ENCODE data around the gene SCN3A.

Gene SCN3A

DNA sequence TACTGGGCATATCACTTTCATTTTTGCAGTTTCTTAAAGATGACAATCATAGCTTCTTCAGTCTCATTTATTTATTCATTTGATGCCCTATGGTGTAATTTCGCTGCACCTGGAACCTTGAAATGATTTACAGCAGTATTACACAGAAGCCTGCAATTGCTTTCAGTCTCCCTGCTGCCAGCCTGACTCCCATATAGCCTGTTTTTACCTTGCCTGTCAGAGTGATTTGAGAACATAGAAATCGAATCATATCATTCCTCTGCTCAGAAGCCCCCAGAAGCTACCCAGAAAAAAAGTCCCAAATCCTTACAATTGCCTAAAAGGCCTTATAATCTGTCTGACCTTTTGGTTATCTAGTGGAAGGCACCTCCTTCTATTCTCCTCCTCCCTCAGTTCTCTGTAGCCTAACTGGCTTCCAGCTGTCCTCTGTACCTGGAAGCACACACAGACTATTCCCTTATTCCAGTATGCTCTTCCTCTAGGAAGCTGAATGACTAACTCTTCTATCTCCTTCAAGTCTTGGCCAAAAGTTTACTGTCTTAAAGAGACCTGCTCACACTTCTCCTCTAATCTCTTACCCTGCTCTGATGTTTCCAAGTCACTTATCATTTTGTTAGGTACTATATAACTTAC is 12.6 kb downstream of the SCN3A start:
- DNase-seq, result no peak

DNA sequence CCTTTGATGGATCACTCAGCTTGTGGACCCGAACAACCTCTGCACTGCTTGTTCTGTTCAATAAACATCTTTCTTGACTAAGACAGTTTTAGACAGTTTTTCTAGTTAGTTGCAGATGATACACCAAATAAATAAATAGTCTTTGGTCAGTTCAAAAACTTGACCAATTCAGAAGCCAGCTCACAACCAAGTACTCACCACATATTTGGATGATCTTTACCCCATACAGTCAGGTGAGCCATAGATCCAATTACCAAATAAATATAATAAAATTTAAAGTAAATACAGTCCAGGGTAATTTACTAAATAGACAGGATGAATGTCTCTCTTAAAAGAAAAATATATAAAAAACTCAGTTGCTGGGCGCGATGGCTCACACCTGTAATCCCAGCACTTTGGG is 18.2 kb downstream of the SCN3A start:
- DNase-seq, result no peak

DNA sequence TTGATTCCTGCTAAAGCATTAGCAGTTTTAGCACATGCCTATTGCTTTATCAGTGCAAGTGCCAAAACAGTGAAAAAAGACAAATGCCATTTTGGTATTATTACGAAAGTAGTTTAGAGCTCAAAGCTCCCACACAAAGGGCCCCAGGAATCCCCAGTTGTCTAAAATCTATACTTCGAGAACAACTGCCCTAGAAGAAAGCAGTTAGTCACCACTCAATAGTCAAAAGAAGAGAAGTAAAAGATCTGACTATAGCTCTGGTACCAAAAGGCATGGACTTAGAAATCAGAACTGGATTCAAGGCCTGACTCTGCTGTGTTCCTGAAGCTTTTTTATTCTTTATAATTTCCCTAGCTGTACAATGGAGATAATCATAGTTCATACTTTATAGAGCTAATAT is 21.8 kb downstream of the SCN3A start:
- DNase-seq, result no peak

DNA sequence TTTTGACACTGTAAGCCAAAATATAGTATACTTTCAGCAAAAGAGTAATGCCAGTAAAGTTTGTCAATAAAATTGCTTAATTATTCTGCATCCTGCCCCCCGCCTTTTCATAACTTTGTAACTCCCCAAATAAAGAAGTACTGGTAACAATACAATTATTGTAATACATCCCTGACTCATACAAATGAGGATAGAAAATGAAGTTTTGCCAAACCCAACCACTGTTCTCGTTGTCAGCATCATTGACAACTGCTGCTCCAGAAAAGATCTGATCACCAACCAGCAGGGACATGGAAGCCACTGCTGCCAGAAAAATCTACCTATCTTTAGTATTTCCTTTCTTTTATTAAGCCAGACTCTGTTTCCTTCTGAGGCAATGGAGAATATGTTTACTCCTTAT is 27.1 kb downstream of the SCN3A start:
- DNase-seq, result no peak

DNA sequence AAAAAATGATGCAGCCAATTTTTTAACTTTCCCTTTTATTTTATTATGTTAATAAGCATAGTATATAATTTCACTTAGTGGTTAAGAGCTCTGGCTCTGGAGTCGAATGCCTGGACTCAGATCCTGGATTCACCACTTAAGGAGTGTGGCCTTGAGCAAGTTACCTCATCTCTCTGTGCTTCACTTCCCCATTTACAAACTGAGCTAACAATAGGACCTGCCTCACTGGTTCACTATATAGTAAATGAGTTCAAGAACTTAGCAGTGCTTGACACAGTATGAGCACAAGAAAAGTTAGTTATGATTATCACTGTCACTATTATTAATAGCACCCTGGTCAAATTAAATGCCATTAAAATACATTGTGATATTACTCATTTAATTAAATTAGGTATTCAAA is 30.6 kb downstream of the SCN3A start:
- DNase-seq, result peak; percentile 30

DNA sequence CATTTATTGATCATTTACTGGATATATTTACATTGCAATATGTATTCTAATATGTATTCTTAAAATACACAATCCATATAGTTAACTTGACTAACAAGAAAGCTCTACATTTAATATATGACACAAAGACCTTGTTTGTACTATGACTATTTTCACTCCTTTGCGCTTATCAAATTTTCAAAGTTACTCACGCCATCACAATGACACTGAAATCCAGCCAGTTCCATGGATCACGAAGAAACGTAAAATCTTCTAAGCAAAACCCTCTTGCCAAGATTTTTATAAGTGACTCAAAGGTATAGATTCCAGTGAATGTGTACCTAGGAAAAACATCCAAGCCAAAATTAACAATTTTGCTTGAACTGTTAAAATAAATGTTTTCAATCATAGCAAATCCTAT is 39.6 kb downstream of the SCN3A start:
- no peak for DNase-seq

DNA sequence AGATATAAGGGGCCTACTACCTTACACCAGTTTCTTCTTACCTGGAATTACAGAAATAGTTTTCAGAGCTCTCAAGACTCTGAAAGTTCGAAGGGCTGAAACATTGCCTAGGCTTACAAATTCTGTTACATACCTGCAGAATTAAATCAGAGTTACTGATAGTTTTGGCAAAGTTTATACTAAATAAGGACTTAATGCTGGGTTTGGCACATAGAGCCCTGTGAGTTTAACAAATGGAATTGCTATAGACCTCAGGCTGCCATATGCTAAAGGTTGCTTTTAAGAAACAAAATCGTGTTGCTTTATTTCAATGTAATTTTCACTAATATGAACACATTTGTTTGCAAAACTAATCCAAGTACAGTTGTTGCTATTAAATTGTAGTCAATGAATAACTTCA is 40.1 kb downstream of the SCN3A start:
- no peak for DNase-seq

DNA sequence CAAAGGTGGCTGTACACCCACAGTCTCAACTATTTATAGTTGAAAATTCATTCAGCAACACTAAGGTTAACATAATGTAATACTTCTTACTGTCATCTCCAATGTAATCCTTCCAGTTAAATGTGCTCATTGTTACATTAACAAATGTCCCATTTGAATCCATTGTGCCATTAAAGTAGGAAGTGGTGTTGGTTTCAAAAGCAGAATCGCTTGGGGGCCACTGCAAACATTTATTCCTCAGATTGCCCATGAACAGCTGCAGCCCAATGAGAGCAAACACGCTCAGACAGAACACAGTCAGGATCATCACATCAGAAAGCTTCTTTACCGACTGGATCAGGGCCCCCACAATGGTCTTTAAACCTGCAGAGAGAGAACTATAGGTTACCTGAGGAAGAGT is 41.4 kb downstream of the SCN3A start:
- no peak for DNase-seq

DNA sequence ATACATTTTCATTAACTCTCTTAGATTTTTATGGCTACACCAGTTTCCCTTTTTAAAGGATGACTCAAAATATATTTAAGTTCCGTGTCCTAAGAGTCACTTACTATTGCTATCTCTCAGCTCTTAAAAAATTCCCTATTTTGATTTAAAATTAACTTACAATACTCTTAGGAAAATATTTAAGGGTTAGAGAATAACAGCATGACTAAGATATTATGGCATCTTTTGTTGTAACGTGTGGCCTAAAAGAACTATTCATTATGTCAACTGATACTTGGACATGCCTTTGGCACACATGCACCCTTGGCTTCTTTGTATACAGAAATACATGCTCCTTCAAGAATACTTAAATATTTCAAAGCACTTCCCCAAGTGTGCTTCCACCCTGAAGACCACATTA is 42.3 kb downstream of the SCN3A start:
- DNase-seq, result no peak

DNA sequence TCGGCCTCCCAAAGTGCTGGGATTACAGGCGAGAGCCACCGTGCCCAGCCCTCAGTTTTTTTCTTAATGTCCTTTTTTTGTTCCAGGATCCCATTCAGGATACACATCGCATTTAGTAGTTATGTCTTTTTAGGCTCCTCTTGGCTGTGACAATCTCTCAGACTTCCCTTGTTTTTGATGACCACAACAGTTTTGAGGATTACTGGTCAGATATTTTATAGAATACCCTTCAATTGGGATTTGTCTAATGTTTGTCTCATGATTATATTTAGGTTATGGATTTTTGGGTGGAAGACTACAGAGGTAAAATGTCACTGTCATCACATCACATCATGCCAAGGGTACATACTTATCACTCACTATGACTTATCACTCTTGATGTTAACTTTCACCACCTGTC is 46.7 kb downstream of the SCN3A start:
- DNase-seq, result no peak

DNA sequence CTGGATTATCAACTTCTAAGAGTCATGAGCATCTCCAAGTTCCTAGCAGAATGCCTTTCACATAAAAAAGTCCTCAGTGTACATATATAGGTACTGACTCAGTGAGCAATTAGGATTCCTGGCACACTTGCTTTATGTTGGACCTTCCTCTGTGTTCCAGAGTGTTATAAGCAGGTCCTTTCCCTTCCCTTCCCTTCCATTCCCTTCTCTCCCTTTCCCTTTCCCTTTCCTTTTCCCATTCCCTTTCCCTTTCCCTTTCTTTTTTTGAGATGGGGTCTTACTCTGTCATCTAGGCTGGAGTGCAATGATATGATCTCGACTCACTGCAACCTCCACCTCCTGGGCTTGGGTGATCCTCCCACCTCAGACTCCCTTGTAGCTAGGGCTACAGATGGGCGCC is 48.7 kb downstream of the SCN3A start:
- no peak for DNase-seq

DNA sequence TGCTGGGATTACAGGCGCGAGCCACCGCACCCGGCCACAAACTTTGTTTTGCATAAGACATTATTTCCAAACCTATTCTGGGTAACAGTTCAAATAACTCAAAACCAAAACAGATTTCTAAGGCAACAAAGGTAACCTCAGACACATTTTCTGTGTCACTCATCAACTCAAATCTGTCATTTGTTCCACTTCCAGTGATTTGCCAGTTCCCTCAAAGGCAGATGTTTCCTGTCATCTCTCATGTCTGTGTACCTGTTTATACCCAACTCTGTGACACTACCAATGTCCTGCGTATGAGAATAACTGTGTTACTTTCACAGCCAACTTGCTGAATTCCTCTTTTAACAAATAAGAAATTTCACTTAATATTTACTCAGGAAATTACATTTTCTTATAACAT is 54.4 kb downstream of the SCN3A start:
- DNase-seq, result no peak

DNA sequence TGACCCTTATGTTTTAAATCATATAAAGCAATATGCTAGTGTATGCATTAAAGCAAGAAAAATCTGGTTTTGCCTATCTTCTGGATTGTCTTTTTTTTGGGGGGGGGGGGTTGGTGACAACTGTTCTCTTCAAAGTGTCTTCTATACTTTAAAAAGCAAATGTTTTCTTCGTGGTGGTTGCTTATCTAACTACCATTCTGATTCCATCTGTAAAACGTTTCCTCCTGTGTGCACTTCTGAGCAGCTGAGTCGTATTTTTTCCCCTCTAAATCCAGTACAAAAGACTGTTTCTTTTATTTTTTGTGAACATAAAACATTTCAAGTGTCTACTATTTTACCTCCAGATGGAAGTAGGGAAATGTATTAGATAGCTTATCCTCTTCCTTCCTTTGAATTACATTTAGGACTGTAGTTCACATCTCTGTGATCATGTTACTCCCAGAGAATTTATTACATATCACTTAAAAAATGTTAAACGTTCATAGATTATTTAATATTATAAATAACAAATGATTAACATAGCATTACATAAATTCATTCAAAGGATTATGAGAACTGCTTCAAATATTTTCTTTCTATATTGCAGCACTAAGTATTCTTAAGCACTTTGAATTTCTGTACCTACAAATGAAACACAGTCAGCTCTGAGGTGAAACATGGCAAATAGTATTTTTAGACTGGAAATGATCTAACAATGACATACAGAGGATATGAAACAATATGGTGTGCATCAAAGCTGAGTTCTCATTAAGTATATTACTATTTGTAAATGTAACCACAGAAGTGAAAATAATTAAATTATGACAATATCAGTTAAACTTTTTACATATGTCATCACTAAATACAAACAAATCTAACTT is 56.4 kb downstream of the SCN3A start:
- DNase-seq, result peak; percentile 34

DNA sequence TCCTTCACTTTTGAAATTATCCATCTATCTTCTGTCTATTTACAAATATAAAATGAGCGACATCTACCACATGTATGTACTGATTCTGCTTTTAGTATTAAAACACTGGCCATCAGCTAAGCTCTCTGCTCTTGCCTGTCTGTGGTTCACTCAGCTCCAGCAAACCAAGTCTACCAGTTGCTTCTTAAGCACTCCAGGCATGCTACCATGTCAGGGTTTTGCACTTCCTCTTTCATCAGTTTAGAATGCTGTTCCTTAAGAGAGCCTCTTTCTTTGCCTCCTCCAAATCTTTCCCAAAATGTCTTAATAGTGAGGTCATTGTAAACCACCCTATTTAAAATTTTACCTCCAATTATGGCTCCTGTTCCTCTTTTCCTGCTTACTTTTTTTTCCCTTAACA is 59.5 kb downstream of the SCN3A start:
- DNase-seq, result peak; percentile 65

DNA sequence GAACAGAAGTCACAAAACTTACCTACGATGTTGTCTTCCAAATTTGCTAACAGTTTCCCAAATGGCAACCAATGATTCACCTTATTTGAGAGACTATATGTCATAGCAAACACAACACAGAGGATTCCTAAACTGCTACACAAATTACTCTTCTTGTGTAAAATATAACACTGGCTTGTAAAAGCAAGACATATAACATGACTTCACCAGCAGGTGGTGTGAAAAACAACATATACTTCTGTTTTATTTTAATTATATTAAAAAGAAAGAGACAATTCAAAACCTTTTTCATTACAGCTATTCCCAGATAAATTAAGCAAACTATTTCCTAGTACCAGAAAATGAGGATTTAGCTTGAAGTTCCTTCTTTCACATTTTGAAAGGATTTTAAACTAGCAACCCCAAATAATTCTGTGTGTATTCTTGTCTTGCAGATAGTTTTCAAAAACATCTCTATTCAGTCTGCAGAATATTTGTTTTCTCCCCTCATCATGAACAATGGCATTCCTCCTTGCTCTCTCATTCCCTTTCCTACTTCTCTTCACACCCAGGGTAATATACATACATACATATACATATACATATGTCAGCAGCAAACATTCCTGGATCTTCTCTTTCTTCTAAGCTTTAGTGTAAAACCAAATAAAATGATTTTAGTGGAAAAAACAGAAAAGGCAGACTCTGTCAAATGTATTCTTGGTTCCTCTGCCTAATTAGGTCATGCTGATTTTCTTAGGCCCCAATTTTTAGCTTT is 62.1 kb downstream of the SCN3A start:
- DNase-seq, result peak; percentile 18

DNA sequence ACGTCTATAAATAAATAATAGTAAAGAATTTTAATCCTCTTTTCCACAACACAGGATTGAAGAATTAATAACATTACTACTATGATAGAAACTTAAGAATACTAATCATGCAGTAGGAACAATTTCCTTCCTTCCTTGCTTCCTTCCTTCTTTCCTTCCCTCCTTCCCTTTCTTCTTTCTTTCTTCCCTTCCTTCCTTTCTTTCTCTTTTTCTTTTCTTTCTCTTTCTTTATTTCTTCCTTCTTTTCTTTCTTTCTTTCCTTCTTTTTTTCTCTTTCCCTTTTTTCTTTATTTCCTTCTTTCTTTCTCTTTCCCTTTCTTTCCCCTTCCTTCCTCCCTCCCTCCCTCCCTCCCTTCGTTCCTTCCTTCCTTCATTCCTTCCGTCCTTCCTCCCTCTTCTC is 77.6 kb downstream of the SCN3A start:
- DNase-seq, result no peak

DNA sequence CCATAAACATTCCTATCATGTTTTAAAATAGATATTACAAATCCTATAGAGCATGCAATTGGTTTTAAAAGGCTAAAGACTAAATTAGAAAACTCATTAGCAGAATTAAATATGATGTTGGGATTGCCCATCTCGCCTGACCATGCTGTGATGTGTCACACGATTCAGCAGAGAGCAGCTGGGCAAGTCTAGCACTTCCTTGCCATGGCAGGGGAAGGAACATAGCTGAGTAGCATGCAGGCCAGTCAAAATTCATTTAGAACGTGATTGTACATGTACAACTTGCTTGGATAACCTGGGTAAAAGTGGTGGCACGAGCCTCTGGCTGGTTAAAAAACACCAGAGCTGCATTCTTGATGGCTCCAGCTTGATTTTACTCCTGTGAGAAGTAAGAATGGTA is 81.3 kb downstream of the SCN3A start:
- peak; percentile 23 for DNase-seq

DNA sequence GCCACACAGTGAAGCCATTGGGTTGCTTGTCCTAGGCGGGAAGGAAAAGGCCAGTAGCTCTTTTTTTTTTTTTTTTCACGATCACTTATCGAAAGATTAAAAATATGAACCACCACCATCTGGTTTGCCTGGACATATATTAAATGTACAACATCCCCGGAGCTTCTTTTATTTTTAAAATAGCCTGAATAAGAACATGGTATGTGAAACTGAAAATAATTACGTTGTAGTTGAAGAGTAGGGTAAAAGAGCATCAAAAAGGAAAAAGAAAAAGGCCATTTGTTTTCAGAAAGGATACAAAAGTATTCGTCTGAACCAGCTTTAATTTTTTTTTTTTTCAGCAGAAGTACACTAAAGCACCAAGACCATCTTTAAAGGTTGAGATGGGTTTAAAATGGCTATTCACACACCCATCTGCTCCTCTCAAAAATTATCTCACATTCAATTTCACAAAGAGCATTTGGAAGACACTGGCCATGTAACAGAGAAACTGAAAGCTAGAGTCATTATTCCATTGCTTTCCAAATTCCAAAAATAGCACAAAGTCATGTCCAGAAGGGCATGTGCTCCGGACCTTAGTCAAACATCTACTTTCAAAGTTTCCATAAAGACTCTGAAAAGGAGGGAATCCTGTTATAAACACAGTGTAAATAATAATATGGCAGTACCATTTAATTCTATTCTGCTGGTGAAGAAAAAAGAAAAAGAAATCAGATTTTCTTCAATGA is 82.9 kb downstream of the SCN3A start:
- peak; percentile 9 for DNase-seq

DNA sequence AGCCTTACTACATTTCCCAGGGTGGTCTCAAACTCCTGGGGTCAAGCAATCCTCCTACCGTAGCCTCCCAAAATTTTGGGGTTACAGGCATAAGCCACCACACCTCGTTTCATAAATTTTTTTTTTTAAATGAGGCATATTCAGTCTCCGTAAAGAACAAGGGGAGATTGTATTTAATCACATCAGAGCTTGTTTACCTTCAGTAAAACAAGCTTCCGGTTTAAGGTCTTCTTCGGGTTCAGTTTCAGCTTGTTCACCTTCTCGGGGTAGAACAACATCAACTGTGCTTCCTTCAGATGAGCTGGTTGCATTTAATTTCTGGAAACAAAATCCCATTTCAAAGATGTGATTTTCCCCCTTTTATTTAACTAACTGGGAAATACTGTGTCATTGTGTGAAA is 88.6 kb downstream of the SCN3A start:
- no peak for DNase-seq

DNA sequence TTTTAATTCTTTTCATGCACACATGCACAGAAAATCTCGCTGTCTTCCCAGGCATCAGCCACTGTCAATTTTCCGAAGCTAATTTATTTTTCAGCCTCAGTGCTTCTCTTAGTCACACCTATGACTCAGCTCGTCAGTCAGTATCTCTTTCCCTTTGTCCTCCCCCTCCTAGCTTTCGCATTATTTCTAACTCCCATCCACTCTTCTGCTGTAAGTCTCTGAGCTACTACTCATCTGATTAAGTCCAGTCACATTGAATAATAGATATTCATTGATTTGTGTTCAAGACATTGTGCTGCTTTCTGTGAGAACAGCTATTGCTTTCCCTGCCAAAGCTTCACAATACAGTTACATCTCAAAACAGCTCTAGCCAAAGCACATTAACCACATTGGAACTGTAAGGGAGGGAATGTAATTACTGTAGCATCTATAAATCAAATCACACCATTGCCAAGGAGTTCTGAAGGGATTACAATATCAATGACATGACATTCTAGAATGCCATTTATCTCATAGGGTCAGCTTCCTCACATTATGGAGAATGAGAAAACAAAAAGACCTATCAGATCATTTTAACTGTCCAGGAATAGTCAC is 89.4 kb downstream of the SCN3A start:
- peak; percentile 32 for DNase-seq

DNA sequence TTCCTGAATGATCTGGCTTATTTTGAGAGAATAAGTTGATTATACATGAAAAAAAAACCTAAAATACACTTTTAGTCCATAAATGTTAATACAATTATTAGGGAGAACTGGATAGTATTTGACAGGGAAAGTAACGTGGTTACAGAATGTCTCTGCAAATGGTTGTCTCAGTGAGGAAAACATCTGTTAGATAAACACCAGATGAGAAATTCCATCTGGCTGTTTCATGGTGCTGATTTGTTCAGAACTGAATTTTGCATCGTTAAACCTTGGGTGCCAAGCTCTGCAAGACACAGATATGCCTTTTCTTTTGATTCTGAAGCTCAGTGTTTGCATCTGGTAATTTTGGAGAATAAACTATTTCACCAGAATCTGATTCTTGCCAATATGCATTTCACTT is 90.4 kb downstream of the SCN3A start:
- DNase-seq, result no peak

DNA sequence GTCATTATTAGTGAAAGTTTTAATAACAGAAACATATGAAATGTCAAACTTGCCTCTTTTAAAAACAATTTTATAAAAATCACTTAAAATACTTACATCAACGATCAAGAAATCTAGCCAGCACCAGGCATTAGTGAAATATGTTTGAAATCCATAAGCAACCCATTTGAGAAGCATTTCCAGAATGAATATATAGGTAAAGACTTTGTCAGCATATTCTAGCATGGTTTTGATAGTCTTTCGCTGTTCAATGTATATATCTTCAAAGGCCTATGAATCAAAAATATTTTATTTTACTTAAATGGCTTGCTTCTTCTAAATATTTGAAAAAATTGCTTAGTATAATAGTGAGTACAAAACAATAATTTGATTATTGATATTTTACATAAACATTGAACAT is 91.1 kb downstream of the SCN3A start:
- no peak for DNase-seq

DNA sequence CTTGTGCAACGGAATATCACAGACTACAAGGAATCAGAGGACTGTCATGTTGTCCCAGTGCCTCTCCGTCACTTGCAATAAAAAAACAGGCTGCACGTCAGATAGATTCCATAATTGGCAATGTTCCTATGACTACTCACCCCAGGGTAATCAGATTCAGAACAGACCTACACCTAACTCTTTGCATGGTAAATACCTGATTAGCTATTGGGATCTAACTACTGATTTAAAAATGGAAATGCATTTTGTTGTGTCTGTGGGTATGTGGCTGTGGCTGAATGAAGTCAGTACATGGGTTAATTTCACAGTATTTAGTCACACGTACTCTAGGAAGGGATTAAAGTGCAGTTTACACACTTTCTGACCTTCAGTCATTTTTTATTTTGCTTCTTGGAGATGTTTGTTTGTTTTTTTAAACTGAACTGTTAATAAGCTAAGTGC is 91.7 kb downstream of the SCN3A start:
- no peak for DNase-seq
